Measurements from ENCODE around the gene FEV.

DNA sequence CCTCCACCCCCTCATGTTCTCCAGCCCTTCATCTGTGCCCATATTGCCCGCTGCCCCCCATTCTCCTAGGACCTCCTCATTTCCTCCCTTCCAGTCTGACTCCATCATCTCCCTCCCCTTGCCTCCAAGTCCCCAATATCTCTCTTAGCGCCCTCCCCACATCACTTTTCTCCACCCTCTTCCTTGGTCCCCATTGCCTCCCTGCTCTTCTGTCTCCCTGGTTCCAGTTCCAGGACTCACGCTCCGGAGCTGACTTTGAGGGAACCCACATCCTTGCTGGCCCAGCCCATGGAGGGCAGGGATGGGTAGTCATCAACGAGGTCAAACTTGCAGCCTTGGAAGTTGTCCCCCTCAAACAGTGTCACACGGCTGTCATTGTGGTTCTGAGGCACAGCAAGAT is 5.6 kb upstream of the FEV start:
- TF ChIP-seq, protein P1, sequence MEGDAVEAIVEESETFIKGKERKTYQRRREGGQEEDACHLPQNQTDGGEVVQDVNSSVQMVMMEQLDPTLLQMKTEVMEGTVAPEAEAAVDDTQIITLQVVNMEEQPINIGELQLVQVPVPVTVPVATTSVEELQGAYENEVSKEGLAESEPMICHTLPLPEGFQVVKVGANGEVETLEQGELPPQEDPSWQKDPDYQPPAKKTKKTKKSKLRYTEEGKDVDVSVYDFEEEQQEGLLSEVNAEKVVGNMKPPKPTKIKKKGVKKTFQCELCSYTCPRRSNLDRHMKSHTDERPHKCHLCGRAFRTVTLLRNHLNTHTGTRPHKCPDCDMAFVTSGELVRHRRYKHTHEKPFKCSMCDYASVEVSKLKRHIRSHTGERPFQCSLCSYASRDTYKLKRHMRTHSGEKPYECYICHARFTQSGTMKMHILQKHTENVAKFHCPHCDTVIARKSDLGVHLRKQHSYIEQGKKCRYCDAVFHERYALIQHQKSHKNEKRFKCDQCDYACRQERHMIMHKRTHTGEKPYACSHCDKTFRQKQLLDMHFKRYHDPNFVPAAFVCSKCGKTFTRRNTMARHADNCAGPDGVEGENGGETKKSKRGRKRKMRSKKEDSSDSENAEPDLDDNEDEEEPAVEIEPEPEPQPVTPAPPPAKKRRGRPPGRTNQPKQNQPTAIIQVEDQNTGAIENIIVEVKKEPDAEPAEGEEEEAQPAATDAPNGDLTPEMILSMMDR (IDR thresholded peaks at IDR 0.05): no peak
- no peak for TF ChIP-seq POLR2A (IDR thresholded peaks at IDR 0.05)
